Activated naive CD8-positive, alpha-beta T cell treated with anti-CD3 and anti-CD28 coated beads, Interleukin-2, amount 50 U/mL, for 24 hours (primary cell): ENCODE measurements around the gene TNFRSF13B.
"Not testable (repeated sequence)": the region's sequence is repeated elsewhere in the genome, so short reads cannot be mapped to it uniquely, and the experiment has no call there.

Source experiments
- ATAC-seq: fragments of 150-1000 bp; cut with Tn5 transposase; one replicate; pipeline ENCODE4 v1.10.0; 2021
- DNase-seq: peaks from one replicate; pipeline ENCODE4 v3.0.0; 2021
- H3K27ac Mint-ChIP-seq: one replicate; pipeline ENCODE4 v1.8.0; 2021; ENCODE audit warnings: mild to moderate bottlenecking, mixed read lengths
- H3K27me3 Mint-ChIP-seq: one replicate; pipeline ENCODE4 v1.8.0; 2021; ENCODE audit warnings: mixed read lengths
- H3K36me3 Mint-ChIP-seq: one replicate; pipeline ENCODE4 v1.8.0; 2021; ENCODE audit warnings: low read depth, mixed read lengths
- H3K4me1 Mint-ChIP-seq: one replicate; pipeline ENCODE4 v1.8.0; 2021; ENCODE audit warnings: mixed read lengths
- H3K4me3 Mint-ChIP-seq: one replicate; pipeline ENCODE4 v1.8.0; 2021; ENCODE audit warnings: mild to moderate bottlenecking, moderate library complexity, mixed read lengths
- H3K9me3 Mint-ChIP-seq: one replicate; pipeline ENCODE4 v1.8.0; 2021; ENCODE audit warnings: mixed read lengths

The TNFRSF13B gene

DNA sequence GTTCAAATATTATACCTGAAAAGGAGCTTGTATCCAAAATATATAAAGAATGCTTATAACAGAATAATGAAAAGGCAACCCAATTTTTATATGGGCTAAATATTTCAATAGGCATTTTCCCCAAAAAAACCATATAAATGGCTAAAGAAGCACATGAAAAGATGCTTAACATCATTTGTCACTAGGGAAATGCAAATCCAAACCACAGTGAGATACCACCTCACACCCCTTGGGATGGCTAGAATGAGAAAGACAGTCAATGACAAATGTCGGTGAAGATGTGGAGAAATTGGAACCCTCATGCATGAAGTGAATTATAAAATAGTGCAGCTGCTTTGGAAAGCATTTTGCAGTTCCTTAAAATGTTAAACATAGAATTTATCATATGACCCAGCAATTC lies 3.1 kb downstream of the TNFRSF13B start:
- no peak overlapping the region for H3K4me3 Mint-ChIP-seq
- no peak overlapping the region for H3K27ac Mint-ChIP-seq
- no peaks in the 10 kb centered on the region for H3K9me3 Mint-ChIP-seq
- no peak for ATAC-seq
- DNase-seq = no peak
- H3K36me3 Mint-ChIP-seq = no peaks in the 10 kb centered on the region
- H3K4me1 Mint-ChIP-seq = peaks cover 7% of the 10 kb centered on the region
- peaks cover 5% of the 10 kb centered on the region for H3K27me3 Mint-ChIP-seq

DNA sequence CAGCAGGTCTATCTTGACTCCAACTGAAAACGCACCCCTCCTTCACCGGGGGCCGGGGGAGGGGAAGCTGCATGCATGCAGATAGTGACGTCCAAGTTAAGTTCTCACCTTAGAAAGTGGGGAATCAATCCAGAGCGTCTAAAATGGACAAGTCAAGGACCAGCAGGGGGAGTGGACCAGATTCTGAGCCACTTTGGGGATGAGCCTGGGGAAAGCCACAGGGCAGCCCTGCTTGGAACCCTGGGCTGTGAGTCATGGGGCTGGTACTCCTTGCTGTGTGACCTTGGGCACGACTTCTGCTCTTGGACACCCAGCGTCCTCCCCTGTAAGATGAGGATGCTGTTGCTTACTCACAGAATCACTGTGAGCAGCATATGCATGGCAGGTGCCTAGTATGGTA lies 9.1 kb downstream of the TNFRSF13B start:
- Mint-ChIP-seq H3K36me3 (no peaks in the 10 kb centered on the region), H3K4me3 (no peak overlapping the region), H3K27me3 (peaks cover 11% of the 10 kb centered on the region), H3K9me3 (peaks cover 5% of the 10 kb centered on the region), H3K4me1 (no peaks in the 10 kb centered on the region), H3K27ac (no peak overlapping the region)
- no peak for DNase-seq
- no peak for ATAC-seq

DNA sequence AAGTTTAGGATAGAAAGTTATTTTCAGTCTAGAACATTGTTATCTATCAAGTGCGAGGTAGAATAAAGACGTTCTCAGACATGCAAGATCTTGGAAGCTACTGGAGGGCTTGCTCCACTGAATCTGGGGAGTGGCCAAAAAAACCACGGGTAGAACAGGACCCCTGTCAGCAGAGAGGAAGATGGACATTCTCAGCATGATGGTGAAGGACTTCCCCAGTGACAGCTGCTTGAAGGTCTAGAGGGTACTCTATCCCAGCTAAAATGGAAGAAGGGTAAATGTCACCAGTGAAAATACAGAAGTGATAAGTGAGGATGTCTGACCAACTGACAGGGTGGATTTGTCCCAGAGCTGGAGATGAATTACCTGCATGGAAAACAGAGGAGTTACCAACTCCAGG lies 10.1 kb downstream of the TNFRSF13B start:
- Mint-ChIP-seq H3K36me3 (no peaks in the 10 kb centered on the region), H3K27me3 (peaks cover 11% of the 10 kb centered on the region), H3K27ac (no peak overlapping the region), H3K9me3 (peaks cover 5% of the 10 kb centered on the region), H3K4me1 (no peaks in the 10 kb centered on the region), H3K4me3 (no peak overlapping the region)
- no peak for ATAC-seq
- DNase-seq = no peak

DNA sequence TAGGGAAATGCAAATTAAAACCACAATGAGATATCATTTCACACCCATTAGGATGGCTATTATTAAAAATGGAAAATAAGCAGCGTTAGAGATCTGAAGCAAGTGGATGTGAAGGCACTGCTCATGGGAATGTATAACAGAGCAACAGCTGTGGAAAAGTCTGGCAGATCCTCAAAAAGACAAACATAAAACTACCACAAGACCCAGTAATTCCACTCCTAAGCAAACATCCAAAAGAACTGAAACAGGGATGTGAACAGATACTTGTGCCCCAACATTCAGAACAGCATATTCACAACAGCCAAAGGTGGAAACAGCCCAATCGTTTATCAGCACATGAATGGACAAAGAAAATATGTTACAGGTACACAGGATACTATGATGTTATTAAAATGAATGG lies 10.9 kb downstream of the TNFRSF13B start:
- H3K4me1 Mint-ChIP-seq, DNase-seq, H3K9me3 Mint-ChIP-seq, H3K27ac Mint-ChIP-seq, H3K36me3 Mint-ChIP-seq, ATAC-seq, H3K4me3 Mint-ChIP-seq: not testable (repeated sequence)
- peaks cover 12% of the 10 kb centered on the region for H3K27me3 Mint-ChIP-seq

DNA sequence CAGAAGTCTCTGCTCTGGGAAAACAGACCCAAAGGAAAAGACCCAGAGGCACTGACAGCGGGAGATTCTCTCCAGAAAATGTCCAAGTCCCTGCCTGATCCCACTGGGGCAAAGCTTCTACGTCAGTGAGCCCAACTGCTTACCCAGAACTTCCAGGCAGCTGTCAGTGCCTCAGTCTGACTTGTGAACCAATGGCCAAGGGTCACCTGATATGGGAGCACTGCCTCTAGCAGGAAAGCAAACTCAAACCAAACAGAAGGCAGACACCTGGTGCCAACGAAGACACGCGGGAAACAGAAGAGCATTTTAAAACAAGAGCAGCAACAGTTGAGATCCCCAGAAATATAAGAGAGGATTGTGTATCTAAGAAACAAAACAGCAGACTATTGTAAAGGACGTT lies 16.9 kb downstream of the TNFRSF13B start:
- H3K4me1 Mint-ChIP-seq, H3K27ac Mint-ChIP-seq, H3K4me3 Mint-ChIP-seq, H3K9me3 Mint-ChIP-seq, ATAC-seq, H3K36me3 Mint-ChIP-seq, DNase-seq: not testable (repeated sequence)
- peaks cover 17% of the 10 kb centered on the region for H3K27me3 Mint-ChIP-seq

DNA sequence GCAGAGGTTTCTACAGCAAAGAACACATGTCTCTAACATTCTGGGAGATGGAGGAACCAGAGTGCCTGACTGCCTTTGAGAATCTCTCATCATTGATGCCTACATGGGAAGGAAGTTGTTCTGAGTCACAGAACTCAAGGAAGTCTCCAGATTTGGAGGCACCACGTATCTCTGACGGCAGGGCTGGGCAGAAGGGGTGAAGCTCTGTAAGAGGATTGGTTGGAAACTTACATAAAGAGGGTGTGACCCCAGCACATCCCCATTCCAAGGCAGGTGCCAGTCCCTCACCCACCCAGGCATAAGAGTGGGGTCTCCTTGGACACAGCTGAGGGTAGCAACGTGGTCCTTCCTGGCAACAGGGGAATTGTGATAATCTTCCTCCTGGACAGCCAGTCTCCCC lies 17.4 kb downstream of the TNFRSF13B start:
- no peaks in the 10 kb centered on the region for H3K36me3 Mint-ChIP-seq
- peaks cover 17% of the 10 kb centered on the region for H3K27me3 Mint-ChIP-seq
- ATAC-seq = no peak
- H3K4me1 Mint-ChIP-seq = no peaks in the 10 kb centered on the region
- DNase-seq = no peak
- no peak overlapping the region for H3K4me3 Mint-ChIP-seq
- no peak overlapping the region for H3K27ac Mint-ChIP-seq
- H3K9me3 Mint-ChIP-seq = peaks cover 3% of the 10 kb centered on the region

DNA sequence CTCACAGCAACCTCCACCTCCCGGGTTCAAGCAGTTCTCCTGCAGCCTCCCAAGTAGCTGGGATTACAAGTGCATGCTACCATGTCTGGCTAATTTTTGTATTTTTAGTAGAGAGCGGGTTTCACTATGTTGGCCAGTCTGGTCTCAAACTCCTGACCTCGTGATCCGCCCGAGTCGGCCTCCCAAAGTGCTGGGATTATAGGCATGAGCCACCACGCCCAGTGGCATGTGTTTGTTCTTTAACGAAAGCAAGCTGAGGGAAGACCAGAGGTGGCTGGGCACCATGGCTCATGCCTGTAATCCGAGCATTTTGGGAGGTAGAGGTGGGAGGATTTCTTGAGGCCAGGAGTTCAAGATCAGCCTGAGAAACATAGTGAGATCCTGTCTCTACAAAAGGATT lies 18.1 kb downstream of the TNFRSF13B start:
- H3K4me1 Mint-ChIP-seq = no peaks in the 10 kb centered on the region
- H3K4me3 Mint-ChIP-seq = no peak overlapping the region
- no peak for DNase-seq
- no peak overlapping the region for H3K27ac Mint-ChIP-seq
- no peaks in the 10 kb centered on the region for H3K36me3 Mint-ChIP-seq
- peaks cover 16% of the 10 kb centered on the region for H3K27me3 Mint-ChIP-seq
- peaks cover 7% of the 10 kb centered on the region for H3K9me3 Mint-ChIP-seq
- no peak for ATAC-seq

DNA sequence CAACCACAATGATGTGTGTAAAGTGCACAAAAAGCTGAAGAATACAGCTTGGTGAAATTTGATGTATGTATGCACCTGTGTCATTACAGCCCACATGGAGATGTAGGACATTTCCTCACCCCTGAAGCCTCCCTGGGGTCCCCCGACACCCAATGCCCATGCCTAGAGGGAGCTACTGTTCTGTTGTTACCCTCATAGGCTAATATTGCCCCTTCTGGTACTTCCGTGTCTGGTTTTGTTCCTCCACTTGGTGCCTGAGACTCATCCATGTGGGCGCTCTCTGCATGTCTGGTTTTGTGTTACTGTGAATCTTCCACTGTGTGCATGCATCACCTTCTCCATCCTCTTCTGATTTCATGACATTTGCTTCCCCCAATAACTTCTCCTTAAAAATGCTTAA lies 18.6 kb downstream of the TNFRSF13B start:
- Mint-ChIP-seq H3K9me3 (peaks cover 11% of the 10 kb centered on the region), H3K27me3 (peaks cover 16% of the 10 kb centered on the region), H3K4me1 (no peaks in the 10 kb centered on the region), H3K4me3 (no peak overlapping the region), H3K36me3 (no peaks in the 10 kb centered on the region), H3K27ac (no peak overlapping the region)
- DNase-seq (no peak), ATAC-seq (no peak)

DNA sequence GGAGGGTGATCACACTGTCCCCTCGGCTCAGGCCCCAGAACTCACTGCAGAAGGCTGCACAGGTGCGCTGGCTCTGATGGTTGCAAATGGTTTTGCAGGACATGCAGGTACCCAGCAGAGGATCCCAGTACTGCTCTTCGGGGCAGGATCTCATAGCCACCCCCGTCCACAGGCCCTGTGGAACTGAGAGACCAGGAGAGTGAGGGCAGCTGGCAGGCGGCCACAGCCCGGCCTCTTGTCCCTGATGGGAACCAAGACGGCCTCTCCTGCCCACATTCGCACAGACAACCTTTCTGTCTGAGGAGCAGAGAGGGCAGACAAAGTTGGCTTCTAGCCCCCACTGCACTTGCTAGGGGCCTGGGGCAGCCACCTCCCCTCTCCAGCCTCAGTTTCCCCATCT lies 19.5 kb downstream of the TNFRSF13B start:
- ATAC-seq = no peak
- peaks cover 16% of the 10 kb centered on the region for H3K9me3 Mint-ChIP-seq
- DNase-seq = no peak
- H3K4me3 Mint-ChIP-seq = no peak overlapping the region
- no peaks in the 10 kb centered on the region for H3K36me3 Mint-ChIP-seq
- peaks cover 16% of the 10 kb centered on the region for H3K27me3 Mint-ChIP-seq
- no peaks in the 10 kb centered on the region for H3K4me1 Mint-ChIP-seq
- no peak overlapping the region for H3K27ac Mint-ChIP-seq

DNA sequence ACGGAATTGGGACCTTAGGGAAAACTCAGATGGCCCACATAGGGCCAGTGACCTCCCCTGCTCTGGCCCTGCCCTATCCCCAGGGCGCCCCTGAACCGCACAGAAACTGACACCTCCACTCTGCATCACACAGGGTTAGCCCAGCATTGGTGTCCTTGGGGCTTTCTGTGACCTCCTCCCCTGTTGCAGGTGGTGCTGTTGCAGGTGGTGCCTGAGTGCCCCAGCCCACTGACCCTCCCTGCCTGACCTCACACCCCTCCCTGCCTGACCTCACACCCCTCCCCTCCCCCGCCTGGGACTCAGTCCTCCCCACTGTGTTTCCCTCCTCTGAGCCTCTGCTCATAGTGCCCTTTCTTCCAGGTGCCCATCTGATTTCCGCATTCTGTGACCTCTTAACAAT lies 21.4 kb downstream of the TNFRSF13B start:
- Mint-ChIP-seq H3K27me3 (peaks cover 11% of the 10 kb centered on the region), H3K4me1 (peaks cover 2% of the 10 kb centered on the region), H3K4me3 (no peak overlapping the region), H3K27ac (no peak overlapping the region), H3K9me3 (peaks cover 14% of the 10 kb centered on the region), H3K36me3 (no peaks in the 10 kb centered on the region)
- ATAC-seq = no peak
- DNase-seq = no peak

DNA sequence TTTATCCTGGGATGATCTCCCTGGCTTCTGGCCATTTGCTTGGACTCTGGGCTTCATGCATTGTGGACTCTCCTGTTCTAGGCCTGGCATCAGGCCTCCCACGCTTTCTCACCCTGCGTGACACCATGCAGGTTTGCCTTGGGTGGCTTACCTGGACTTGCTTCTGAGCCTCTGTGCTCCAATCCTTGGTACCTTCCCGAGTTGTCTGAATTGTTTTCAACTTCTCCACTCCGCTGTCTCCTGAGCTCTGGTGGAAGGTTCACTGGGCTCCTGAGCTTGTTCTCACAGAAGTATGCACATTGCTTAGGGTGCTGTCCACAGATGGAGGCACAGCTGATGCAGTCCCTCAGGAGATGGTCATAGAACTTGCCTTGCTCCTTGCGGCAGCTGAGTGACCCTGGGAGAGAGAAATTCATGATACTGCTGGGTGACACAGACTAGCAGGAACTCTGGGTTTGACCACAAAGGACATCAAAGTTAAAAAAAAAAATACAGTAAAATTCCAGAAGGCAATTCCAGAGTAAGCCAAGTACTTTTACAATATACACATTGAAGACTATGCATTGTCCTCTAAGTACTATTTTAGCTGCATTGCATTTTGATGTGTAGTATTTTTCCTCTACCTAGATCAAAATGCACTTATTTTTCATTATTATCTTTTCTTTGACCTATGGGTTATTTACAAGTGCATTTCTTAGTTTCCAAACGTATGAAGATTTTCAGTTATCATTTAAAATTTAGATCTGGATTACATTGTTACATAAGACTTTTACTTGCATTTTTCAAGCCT lies 23.1 kb downstream of the TNFRSF13B start:
- no peak for ATAC-seq
- no peaks in the 10 kb centered on the region for H3K36me3 Mint-ChIP-seq
- no peak overlapping the region for H3K4me3 Mint-ChIP-seq
- H3K27me3 Mint-ChIP-seq = peaks cover 6% of the 10 kb centered on the region
- no peak overlapping the region for H3K27ac Mint-ChIP-seq
- DNase-seq = no peak
- H3K9me3 Mint-ChIP-seq = peaks cover 12% of the 10 kb centered on the region
- peaks cover 2% of the 10 kb centered on the region for H3K4me1 Mint-ChIP-seq

DNA sequence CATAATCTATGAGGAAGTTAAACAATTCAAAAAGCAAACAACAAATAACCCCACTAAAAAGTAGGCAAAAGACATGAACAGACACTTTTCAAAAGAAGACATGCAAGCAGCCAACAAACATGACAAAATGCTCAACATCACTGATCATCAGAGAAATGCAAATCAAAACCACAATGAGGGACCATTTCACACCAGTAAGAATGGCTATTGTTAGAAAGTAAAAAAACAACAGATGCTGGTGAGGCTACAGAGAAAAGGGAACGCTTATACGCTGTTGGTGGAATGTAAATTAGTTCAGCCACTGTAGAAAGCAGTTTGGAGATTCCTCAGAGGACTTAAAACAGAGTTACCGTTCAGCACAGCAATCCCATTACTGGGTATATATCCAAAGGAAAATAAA lies 24.4 kb downstream of the TNFRSF13B start:
- Mint-ChIP-seq H3K9me3 (peaks cover 12% of the 10 kb centered on the region), H3K36me3 (no peaks in the 10 kb centered on the region), H3K4me1 (peaks cover 2% of the 10 kb centered on the region), H3K27ac (no peak overlapping the region), H3K4me3 (no peak overlapping the region), H3K27me3 (peaks cover 2% of the 10 kb centered on the region)
- ATAC-seq (no peak), DNase-seq (no peak)

DNA sequence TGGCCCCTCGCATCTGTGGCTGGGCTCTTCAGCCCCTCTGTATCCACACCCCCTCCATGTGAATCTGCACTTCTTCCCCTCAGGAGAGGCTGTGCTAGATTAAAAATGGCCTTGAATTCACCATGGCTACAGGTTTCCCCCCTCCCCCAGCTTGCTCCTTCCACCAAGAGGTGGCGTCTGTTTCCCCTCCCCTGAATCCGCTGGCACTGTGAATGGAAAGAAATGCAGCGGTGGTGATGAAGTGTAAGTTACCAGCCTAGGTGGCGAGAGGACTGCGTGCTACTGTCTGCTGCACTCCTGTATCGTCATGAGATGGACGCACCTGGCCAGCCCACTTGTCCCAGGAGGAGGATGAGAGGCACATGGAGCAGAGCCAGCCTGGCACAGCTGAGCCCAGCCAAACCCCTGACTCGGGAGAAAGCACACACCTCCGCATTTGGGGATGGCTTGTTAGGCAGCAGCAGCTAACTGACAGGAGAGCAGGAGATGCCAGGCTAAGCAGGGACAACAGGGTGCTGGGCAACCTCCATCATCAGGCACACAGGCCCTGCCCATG lies 26.2 kb downstream of the TNFRSF13B start:
- Mint-ChIP-seq H3K9me3 (peaks cover 12% of the 10 kb centered on the region), H3K4me1 (peaks cover 2% of the 10 kb centered on the region), H3K36me3 (no peaks in the 10 kb centered on the region), H3K27me3 (peaks cover 2% of the 10 kb centered on the region), H3K27ac (no peak overlapping the region), H3K4me3 (no peak overlapping the region)
- DNase-seq (no peak), ATAC-seq (no peak)

DNA sequence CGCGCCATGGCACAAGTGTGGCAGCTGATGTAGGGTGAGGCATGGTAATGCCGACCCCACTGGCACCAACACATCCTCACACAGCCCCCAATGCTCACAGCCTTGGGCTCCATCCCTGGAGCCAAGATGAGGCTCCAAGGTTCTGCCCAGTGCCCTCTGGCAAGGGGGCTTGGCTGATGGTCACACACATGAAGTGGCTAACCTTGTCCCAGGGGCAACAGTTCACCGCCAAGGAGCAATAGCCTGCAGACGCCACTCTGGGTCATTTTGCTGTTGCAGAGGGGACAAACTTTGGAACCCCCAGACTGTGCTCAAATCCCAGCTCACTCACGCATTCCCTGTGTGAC lies 26.8 kb downstream of the TNFRSF13B start:
- Mint-ChIP-seq H3K27me3 (peaks cover 2% of the 10 kb centered on the region), H3K4me3 (no peak overlapping the region), H3K27ac (no peak overlapping the region), H3K9me3 (peaks cover 12% of the 10 kb centered on the region), H3K36me3 (no peaks in the 10 kb centered on the region), H3K4me1 (peaks cover 2% of the 10 kb centered on the region)
- no peak for ATAC-seq
- DNase-seq = no peak

DNA sequence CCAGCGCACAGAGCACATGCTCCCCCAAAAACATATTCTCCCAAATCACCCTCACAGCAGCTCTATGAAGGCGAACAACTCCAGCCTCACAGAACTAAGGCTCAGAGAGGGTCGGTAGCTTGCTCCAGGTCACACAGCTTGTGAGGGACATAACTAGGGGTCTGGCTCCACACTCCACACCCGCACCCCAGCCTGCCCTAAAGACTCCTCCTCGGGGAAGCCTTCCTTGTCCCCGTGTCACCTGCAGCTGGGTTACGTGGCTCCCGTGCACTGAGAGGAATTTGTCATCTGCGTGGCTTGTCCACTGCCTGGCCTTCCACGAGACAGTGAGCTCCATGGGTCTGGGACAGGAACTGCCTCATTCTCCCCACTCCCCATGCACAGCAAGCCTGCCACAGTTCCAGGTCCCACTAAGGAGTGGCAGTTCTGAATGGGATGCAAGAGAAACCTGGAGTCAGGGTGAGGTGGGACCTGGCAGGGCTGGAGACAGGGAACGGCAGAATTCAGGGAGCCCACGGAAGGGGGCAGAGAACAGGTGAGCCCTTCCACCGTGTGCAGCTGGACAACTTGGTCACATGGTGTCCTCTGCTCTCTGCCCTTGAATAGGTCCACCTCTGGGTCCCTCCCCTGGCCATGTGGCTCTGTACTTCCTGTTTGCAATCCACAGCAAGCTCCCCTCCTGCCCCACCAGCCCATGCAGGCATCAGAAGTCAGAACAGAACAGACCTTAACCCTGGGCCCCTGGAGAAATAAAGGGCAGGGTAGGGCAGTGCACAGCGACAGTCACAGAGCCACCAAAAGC lies 27.4 kb downstream of the TNFRSF13B start:
- DNase-seq (no peak), ATAC-seq (no peak)
- H3K36me3 Mint-ChIP-seq = no peaks in the 10 kb centered on the region
- H3K27ac Mint-ChIP-seq = no peak overlapping the region
- H3K4me1 Mint-ChIP-seq = peaks cover 2% of the 10 kb centered on the region
- peaks cover 2% of the 10 kb centered on the region for H3K27me3 Mint-ChIP-seq
- no peak overlapping the region for H3K4me3 Mint-ChIP-seq
- H3K9me3 Mint-ChIP-seq = peaks cover 12% of the 10 kb centered on the region
